NCI-H1092 (cell line): ENCODE results near the gene TNIK.
"Not testable (repeated sequence)": the region's sequence is repeated elsewhere in the genome, so short reads cannot be mapped to it uniquely, and the experiment has no call there.

Source experiments
- DNase-seq: peaks from one replicate; lab custom pipeline; 2025; lab: John Stamatoyannopoulos, UW

The TNIK gene

GRCh38 chr3:171445620-171446204 lies 14.5 kb downstream of the TNIK start:
- DNase-seq: no peak

GRCh38 chr3:171444001-171444690 lies 16.1 kb downstream of the TNIK start:
- DNase-seq: no peak

- DNase-seq: no peak
Measured at GRCh38 chr3:171443211-171443957, 16.8 kb downstream of the TNIK start.

GRCh38 chr3:171442184-171442583 lies 18.0 kb downstream of the TNIK start:
- DNase-seq: no peak

- DNase-seq: no peak
Measured at GRCh38 chr3:171441381-171441780, 18.8 kb downstream of the TNIK start.

GRCh38 chr3:171439996-171440395 lies 20.2 kb downstream of the TNIK start:
- DNase-seq: no peak

- DNase-seq: no peak
Measured at GRCh38 chr3:171437115-171437756, 23.0 kb downstream of the TNIK start.

- no peak for DNase-seq
Measured at GRCh38 chr3:171436380-171436779, 23.8 kb downstream of the TNIK start.

GRCh38 chr3:171435757-171436156 lies 24.4 kb downstream of the TNIK start:
- DNase-seq: no peak

GRCh38 chr3:171435143-171435542 lies 25.1 kb downstream of the TNIK start:
- no peak for DNase-seq

GRCh38 chr3:171432548-171432947 lies 27.7 kb downstream of the TNIK start:
- no peak for DNase-seq

- no peak for DNase-seq
Measured at GRCh38 chr3:171431550-171431949, 28.7 kb downstream of the TNIK start.

GRCh38 chr3:171430530-171430929 lies 29.7 kb downstream of the TNIK start:
- DNase-seq: no peak

GRCh38 chr3:171429635-171430034 lies 30.6 kb downstream of the TNIK start:
- DNase-seq: no peak

- no peak for DNase-seq
Measured at GRCh38 chr3:171428892-171429291, 31.3 kb downstream of the TNIK start.

- no peak for DNase-seq
Measured at GRCh38 chr3:171428321-171428787, 31.9 kb downstream of the TNIK start.

GRCh38 chr3:171427771-171428320 lies 32.4 kb downstream of the TNIK start:
- no peak for DNase-seq

GRCh38 chr3:171424063-171424462 lies 36.1 kb downstream of the TNIK start:
- DNase-seq: not testable (repeated sequence)

- not testable (repeated sequence) for DNase-seq
Measured at GRCh38 chr3:171422855-171423254, 37.4 kb downstream of the TNIK start.

GRCh38 chr3:171420667-171421066 lies 39.5 kb downstream of the TNIK start:
- DNase-seq: no peak

GRCh38 chr3:171419457-171419856 lies 40.7 kb downstream of the TNIK start:
- DNase-seq: no peak

GRCh38 chr3:171417813-171418212 lies 42.4 kb downstream of the TNIK start:
- no peak for DNase-seq
